ENCODE data around the gene ZNF618.

ZNF618 gene

DNA sequence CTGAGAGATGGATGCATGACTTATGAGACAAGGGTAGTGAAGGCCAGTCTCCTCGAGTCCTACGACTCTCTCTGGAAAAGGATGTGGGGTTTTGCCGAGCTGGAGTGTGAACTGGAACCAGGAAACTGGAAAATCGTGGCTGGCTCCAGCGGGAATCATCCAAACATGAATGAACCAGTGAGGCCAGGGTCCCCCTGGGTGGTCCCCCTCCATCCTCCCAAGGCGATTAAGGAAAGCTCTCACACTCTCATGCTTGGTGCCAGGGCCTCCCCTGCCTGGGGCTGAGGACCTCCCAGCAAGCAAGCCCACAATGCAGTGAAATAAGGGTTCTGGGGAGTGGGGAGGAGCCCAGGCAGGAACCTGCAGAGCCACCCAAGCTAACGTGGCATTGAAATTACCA is 211.6 kb downstream of the ZNF618 start:
- no peaks in the 10 kb centered on the region for H3K36me3 ChIP-seq (ENCODE audit: insufficient read depth, low read length)
- peaks cover 2% of the 10 kb centered on the region for H3K4me1 ChIP-seq (ENCODE audit: insufficient read depth, low read length)
- H3K4me3 ChIP-seq (ENCODE audit: low read depth in 1 of 2, low read length in 2 of 2), result no peak overlapping the region
- no peaks in the 10 kb centered on the region for H3K27me3 ChIP-seq (ENCODE audit: control insufficient read depth in 1 of 2, insufficient read depth in 2 of 2, low read length in 2 of 2)
- no peak overlapping the region for H3K27ac ChIP-seq (ENCODE audit: low read depth, low read length)
- no peak overlapping the region for H3K9ac ChIP-seq (ENCODE audit: low read length)
- no peaks in the 10 kb centered on the region for H3K9me3 ChIP-seq (ENCODE audit: low read length)

DNA sequence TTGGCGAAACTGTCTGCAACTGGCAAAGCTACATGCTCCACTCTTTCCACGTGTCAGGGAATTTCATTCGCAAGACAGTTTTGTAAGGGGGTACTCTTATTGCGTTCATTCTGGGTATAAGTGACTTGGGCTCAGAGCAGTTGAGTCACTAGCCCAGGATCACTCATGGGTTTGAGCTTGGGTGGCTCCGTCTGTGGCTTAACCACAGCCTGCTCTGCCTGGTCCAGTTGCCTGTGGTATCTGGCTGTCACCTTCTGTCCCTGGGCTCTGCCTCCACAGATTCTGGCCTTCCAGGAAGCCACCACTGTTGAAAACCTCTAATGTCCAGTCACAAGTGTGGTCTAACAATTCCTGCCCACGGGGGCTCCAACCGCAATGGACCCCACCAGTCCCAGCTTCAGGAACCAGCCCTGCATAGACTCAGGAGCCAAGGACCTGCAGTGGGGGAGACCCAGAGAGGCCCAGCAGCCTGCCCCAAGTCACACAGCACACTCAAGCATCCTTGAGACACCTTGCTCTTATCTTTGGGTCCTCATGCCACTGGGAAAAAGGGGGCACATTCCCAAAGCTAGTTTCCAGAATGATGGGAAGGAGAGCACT is 212.6 kb downstream of the ZNF618 start:
- no peak overlapping the region for H3K9ac ChIP-seq (ENCODE audit: low read length)
- no peak overlapping the region for H3K4me3 ChIP-seq (ENCODE audit: low read depth in 1 of 2, low read length in 2 of 2)

DNA sequence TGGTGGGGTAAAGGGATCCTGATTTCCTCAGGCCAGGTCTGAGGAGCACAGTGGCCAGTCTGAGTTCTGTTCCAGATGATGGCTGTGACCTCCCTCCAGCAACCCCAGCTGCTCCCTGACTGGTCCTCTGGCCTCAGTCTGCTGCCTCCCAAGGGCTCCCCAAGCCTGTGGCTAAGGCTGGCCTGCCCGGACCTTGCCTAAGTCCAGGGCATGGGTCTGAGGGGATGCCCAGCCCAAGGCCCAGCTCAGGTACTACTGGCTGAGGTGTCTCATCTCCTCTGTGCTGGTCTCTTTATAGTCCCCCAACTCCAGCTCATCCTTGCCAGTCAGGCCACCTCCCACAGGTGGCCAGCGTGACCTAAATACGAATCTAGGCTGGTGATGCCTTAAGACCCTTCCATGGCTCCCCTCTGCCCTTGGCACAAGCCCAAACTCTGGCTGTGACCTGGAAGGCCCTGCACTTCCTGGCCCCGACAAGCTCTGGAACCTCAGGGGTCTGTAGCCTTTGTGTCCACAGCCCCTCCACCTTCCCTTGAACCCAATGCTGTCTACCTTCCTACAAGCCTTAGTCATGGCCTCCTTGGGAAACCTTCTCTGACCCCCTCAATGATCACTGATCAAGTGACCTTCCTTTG is 213.2 kb downstream of the ZNF618 start:
- Histone ChIP-seq H3K9ac (ENCODE audit: low read length) (no peak overlapping the region), H3K4me3 (ENCODE audit: low read depth in 1 of 2, low read length in 2 of 2) (no peak overlapping the region), H3K36me3 (ENCODE audit: insufficient read depth, low read length) (no peaks in the 10 kb centered on the region), H3K9me3 (ENCODE audit: low read length) (no peaks in the 10 kb centered on the region), H3K27ac (ENCODE audit: low read depth, low read length) (no peak overlapping the region), H3K27me3 (ENCODE audit: control insufficient read depth in 1 of 2, insufficient read depth in 2 of 2, low read length in 2 of 2) (no peaks in the 10 kb centered on the region), H3K4me1 (ENCODE audit: insufficient read depth, low read length) (no peaks in the 10 kb centered on the region)

More for the DNA sequence above, 212.6 kb downstream of the ZNF618 start:
- Histone ChIP-seq H3K27me3 (ENCODE audit: control insufficient read depth in 1 of 2, insufficient read depth in 2 of 2, low read length in 2 of 2) (no peaks in the 10 kb centered on the region), H3K36me3 (ENCODE audit: insufficient read depth, low read length) (no peaks in the 10 kb centered on the region), H3K4me1 (ENCODE audit: insufficient read depth, low read length) (no peaks in the 10 kb centered on the region), H3K27ac (ENCODE audit: low read depth, low read length) (no peak overlapping the region), H3K9me3 (ENCODE audit: low read length) (no peaks in the 10 kb centered on the region)

DNA sequence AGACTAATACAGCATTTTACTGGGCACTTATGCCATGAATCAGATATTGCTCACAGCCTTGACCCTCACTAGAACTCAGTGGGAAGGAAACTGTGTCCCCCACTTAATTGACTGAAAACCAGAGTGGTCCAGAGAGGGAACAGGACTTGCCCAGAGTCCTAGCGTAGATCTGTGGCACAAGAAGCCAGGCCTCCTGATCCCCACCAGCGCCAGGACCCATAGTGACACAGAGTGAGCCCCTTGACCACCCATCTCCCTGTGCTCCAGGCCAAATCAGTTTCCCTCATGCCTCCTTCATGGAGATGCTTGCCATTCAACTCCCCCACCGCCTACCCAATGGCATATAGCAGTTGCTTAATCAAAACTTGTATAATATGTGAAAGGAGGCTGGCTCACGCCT is 214.7 kb downstream of the ZNF618 start:
- Histone ChIP-seq H3K4me1 (ENCODE audit: insufficient read depth, low read length) (no peaks in the 10 kb centered on the region), H3K27ac (ENCODE audit: low read depth, low read length) (no peak overlapping the region), H3K4me3 (ENCODE audit: low read depth in 1 of 2, low read length in 2 of 2) (no peak overlapping the region), H3K9me3 (ENCODE audit: low read length) (no peaks in the 10 kb centered on the region), H3K36me3 (ENCODE audit: insufficient read depth, low read length) (no peaks in the 10 kb centered on the region), H3K9ac (ENCODE audit: low read length) (no peak overlapping the region), H3K27me3 (ENCODE audit: control insufficient read depth in 1 of 2, insufficient read depth in 2 of 2, low read length in 2 of 2) (no peaks in the 10 kb centered on the region)

DNA sequence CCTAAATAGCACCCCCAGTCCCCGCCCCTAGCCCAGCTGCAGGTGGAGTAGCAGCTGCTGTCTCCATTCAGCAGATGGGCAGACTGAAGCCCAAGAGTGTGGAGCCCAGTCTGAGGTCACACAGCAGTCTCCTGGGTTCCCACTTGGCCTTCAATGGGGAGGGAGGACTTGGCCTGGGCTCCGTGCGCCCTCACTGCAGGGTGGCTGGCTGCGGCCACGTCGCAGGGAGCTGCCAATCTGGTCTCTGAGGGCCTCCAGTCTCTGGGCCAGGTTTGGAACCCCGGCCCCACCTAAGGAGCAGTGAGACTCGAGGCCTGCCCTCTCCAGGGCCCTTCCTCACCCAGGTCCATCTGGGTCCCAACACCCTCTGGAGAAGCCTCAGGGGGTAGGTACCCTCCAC is 215.6 kb downstream of the ZNF618 start:
- Histone ChIP-seq H3K9me3 (ENCODE audit: low read length) (no peaks in the 10 kb centered on the region), H3K9ac (ENCODE audit: low read length) (no peak overlapping the region), H3K27me3 (ENCODE audit: control insufficient read depth in 1 of 2, insufficient read depth in 2 of 2, low read length in 2 of 2) (no peaks in the 10 kb centered on the region), H3K27ac (ENCODE audit: low read depth, low read length) (no peak overlapping the region), H3K4me1 (ENCODE audit: insufficient read depth, low read length) (no peaks in the 10 kb centered on the region), H3K36me3 (ENCODE audit: insufficient read depth, low read length) (no peaks in the 10 kb centered on the region), H3K4me3 (ENCODE audit: low read depth in 1 of 2, low read length in 2 of 2) (no peak overlapping the region)

DNA sequence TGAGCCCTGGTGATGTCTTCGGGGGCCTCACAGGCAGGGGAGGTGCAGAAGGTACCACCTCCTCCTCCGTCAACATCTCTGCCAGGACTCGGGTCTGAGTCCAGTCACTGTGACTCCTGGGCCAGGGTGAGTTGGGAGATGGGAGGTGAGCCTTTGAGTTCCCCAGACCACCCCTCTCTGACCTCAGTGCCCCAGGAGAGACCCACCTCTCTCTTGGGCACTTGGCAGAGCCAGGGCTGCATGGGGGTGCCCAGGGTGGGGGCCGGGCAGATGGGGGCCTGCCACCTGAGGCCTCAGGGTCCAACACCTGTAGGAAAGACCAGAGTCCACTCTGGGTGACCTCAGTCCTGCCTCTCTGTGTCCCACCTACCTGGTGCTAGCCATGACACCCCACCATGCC is 216.2 kb downstream of the ZNF618 start:
- Histone ChIP-seq H3K27ac (ENCODE audit: low read depth, low read length) (no peak overlapping the region), H3K4me1 (ENCODE audit: insufficient read depth, low read length) (no peaks in the 10 kb centered on the region), H3K9me3 (ENCODE audit: low read length) (no peaks in the 10 kb centered on the region), H3K9ac (ENCODE audit: low read length) (no peak overlapping the region), H3K27me3 (ENCODE audit: control insufficient read depth in 1 of 2, insufficient read depth in 2 of 2, low read length in 2 of 2) (peaks cover 0 to 3% of the 10 kb centered on the region in 2 donors), H3K4me3 (ENCODE audit: low read depth in 1 of 2, low read length in 2 of 2) (no peak overlapping the region), H3K36me3 (ENCODE audit: insufficient read depth, low read length) (no peaks in the 10 kb centered on the region)

DNA sequence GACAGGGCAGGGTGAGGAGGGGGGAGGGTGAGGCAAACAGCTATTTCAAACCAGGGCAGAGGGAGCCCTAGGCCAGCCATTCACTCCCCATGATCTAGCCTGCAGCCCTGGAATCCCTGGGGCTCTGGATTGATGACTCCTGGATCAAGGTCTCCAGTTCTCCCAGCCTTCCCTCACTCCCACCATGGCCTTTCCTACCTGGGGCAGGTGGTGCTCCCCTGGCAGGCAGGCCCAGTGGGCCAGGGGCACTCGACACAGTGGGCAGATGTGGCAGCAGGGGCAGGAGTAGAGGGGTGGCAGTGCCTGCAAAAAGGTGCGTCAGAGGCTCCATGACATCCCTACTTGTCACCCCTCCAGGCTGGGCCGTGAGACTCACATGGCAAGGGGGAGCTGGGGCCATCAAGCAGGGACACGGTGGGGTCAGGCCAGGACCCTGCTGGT is 216.9 kb downstream of the ZNF618 start:
- no peaks in the 10 kb centered on the region for H3K9me3 ChIP-seq (ENCODE audit: low read length)
- no peak overlapping the region for H3K27ac ChIP-seq (ENCODE audit: low read depth, low read length)
- H3K4me1 ChIP-seq (ENCODE audit: insufficient read depth, low read length), result no peaks in the 10 kb centered on the region
- H3K9ac ChIP-seq (ENCODE audit: low read length), result no peak overlapping the region
- H3K4me3 ChIP-seq (ENCODE audit: low read depth in 1 of 2, low read length in 2 of 2), result no peak overlapping the region
- peaks cover 0 to 10% of the 10 kb centered on the region in 2 donors for H3K27me3 ChIP-seq (ENCODE audit: control insufficient read depth in 1 of 2, insufficient read depth in 2 of 2, low read length in 2 of 2)
- no peaks in the 10 kb centered on the region for H3K36me3 ChIP-seq (ENCODE audit: insufficient read depth, low read length)

DNA sequence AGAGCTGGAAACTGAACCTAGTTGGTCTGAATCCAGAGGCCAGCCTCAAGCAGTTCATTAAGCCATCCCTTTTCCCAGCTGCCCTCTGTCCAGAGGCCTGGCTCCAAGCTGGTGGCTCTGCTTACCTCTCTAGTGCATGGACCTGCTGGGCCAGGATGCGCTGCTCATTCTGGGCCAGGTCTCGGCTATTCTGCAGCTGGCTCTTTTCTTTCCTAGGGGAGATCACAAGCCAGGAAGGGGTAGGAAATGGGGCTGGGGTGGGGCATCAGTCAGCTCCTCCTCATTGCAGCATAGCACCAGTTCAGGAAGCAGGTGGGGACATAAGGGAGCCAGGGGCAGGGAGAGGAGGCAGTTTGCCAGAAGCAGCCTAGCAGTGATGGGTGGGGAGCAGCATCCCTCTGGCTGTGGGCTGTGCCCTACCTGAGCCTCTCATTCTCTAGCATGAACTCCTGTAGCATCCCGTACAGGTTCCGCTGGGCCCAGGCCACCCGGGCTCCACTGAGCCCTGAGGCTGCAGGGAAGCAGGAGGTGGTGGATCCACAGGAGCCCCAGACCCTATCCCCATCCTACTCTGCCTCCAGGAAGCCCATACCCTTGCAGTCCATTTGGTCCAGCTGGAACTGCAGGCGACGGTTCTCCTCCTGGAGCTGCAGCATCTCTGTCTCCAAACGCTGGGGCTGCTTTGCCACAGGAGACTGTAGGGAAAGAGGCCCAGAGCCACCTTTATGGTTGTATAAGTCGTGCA is 217.8 kb downstream of the ZNF618 start:
- Histone ChIP-seq H3K4me3 (ENCODE audit: low read depth in 1 of 2, low read length in 2 of 2) (no peak overlapping the region), H3K4me1 (ENCODE audit: insufficient read depth, low read length) (no peaks in the 10 kb centered on the region), H3K9ac (ENCODE audit: low read length) (no peak overlapping the region), H3K27ac (ENCODE audit: low read depth, low read length) (no peak overlapping the region), H3K36me3 (ENCODE audit: insufficient read depth, low read length) (no peaks in the 10 kb centered on the region), H3K9me3 (ENCODE audit: low read length) (no peaks in the 10 kb centered on the region), H3K27me3 (ENCODE audit: control insufficient read depth in 1 of 2, insufficient read depth in 2 of 2, low read length in 2 of 2) (peaks cover 0 to 15% of the 10 kb centered on the region in 2 donors)

DNA sequence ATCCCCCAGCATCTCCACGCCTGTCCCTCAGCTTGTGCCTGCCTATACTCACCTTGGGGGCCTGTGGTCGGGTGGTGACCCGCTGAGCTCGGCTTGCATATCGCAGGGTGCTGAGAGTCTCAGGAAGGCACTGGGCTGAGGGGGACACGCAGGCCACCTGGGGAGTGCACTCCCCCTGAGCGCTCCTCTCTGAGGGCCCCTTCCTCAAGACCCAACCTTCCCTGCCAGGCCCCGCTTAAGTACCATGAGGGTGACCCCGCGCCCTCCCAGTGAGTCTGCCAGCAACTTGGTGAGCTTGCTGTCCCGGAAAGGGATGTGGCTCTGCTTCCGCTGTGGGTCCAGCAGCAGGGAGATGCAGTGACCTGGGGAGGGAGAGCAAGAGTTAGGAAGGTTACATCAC is 218.9 kb downstream of the ZNF618 start:
- Histone ChIP-seq H3K9ac (ENCODE audit: low read length) (no peak overlapping the region), H3K27me3 (ENCODE audit: control insufficient read depth in 1 of 2, insufficient read depth in 2 of 2, low read length in 2 of 2) (peaks cover 0 to 21% of the 10 kb centered on the region in 2 donors), H3K36me3 (ENCODE audit: insufficient read depth, low read length) (no peaks in the 10 kb centered on the region), H3K4me3 (ENCODE audit: low read depth in 1 of 2, low read length in 2 of 2) (no peak overlapping the region), H3K4me1 (ENCODE audit: insufficient read depth, low read length) (no peaks in the 10 kb centered on the region), H3K27ac (ENCODE audit: low read depth, low read length) (no peak overlapping the region), H3K9me3 (ENCODE audit: low read length) (no peaks in the 10 kb centered on the region)

DNA sequence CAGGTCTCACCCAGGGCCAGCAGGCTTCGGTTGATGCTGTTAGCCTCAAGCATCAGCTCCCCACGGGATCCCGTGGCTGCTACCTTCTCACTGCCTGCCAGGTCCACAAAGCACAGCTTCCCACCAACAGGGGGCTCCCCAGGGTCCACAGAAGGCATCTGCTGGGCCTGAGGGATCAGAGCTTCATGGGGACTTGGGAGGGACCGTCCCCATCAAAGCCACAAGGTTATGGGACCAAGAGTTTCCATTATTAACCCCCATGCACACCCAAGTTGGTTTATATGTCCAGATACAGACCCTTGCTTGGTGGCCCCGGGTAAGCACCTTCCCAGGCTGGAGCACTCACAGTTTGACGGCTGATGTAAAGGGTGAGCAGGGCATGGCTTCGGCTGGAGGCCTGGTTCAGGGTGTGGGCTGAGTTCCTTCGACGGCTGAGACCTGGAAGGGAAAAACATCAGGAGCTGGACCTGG is 220.0 kb downstream of the ZNF618 start:
- H3K27ac ChIP-seq (ENCODE audit: low read depth, low read length), result no peak overlapping the region
- H3K9me3 ChIP-seq (ENCODE audit: low read length), result no peaks in the 10 kb centered on the region
- H3K9ac ChIP-seq (ENCODE audit: low read length), result no peak overlapping the region
- no peak overlapping the region for H3K4me3 ChIP-seq (ENCODE audit: low read depth in 1 of 2, low read length in 2 of 2)
- no peaks in the 10 kb centered on the region for H3K36me3 ChIP-seq (ENCODE audit: insufficient read depth, low read length)
- no peaks in the 10 kb centered on the region for H3K4me1 ChIP-seq (ENCODE audit: insufficient read depth, low read length)
- H3K27me3 ChIP-seq (ENCODE audit: control insufficient read depth in 1 of 2, insufficient read depth in 2 of 2, low read length in 2 of 2), result peaks cover 0 to 21% of the 10 kb centered on the region in 2 donors

DNA sequence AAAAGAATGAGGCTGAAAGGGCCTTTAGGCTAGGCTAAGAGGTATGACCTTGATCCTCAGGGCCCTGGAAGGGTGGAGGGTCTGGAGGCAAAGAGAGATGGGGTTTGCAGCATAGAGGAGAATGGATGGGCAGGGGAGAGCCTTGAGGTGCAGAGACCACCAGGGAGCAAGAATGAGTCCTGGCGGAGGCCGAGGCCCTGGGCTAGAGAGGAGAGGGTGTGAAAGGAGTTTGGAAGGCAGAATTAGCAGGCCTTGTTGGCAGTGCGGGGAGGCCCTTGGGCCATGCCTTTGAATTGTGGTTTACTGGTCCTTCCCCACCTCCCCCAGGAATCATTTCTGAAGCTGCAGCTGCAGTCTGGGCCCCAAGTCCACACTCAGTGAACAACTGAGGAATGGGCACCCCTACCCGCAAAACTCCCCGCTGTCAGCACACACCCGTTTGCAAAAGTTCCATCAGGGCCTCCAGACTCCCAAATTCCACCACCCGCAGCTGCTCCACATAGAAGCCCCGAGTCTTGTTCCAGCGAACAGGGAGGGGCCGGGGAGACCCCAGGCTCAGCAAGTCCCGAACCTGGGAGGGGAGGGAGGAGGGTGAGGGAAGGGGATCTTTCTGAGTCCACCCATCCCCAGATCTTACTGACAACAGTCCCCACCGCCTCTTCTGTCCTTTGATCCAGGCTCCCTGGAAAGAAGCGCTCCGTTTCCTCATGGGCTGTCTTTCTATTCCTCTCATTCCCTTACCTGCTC is 220.9 kb downstream of the ZNF618 start:
- Histone ChIP-seq H3K4me3 (ENCODE audit: low read depth in 1 of 2, low read length in 2 of 2) (no peak overlapping the region), H3K36me3 (ENCODE audit: insufficient read depth, low read length) (no peaks in the 10 kb centered on the region), H3K27me3 (ENCODE audit: control insufficient read depth in 1 of 2, insufficient read depth in 2 of 2, low read length in 2 of 2) (peaks cover 0 to 21% of the 10 kb centered on the region in 2 donors), H3K4me1 (ENCODE audit: insufficient read depth, low read length) (no peaks in the 10 kb centered on the region), H3K27ac (ENCODE audit: low read depth, low read length) (no peak overlapping the region), H3K9ac (ENCODE audit: low read length) (no peak overlapping the region), H3K9me3 (ENCODE audit: low read length) (no peaks in the 10 kb centered on the region)
